GM12892 (cell line): ENCODE results near the gene COA6.

ENCODE experiments used
- POLR2A ChIP-seq: IDR thresholded peaks from 2 replicates; pipeline ENCODE4 v1.6.1; 2011; ENCODE audit warnings: low read depth, low read length, control low read depth
- POLR2AphosphoS5 ChIP-seq: IDR thresholded peaks from 2 replicates; pipeline ENCODE4 v1.6.1; 2011; ENCODE audit warnings: low read depth, low read length, control low read depth

- no peak for TF ChIP-seq POLR2A
- no peak for TF ChIP-seq POLR2AphosphoS5
These were observed 40.7 kb downstream of the COA6 start for GRCh38 chr1:234413990-234414389.
